ENCODE results near the gene KCNQ1OT1. TPM values are rescaled to one million over a fixed set of nuclear protein-coding genes. Genes with fewer than 3 reads are reported as not detected.

Gene KCNQ1OT1
- total and polyA plus RNA-seq, 9 of the 15 experiments (the other 6 are each of a cell fraction or from before 2014, with no cell fraction given): 0.04 to 2.3 (median 0.74) TPM

GRCh38 chr11:2703363-2704141 lies 3.8 kb upstream of the KCNQ1OT1 start (continued):
- TF ChIP-seq TFAP4 (CRISPR knock-in tag; IDR thresholded peaks at IDR 0.05; ENCODE audit: borderline replicate concordance) (peak; percentile 21; the same call in 1 of the 2 replicates), GTF2A2 (tag; IDR thresholded peaks at IDR 0.05) (no peak), HNRNPH1 (optimal IDR thresholded peaks at IDR 0.05; ENCODE audit: low read depth, low read length) (no peak), BACH1 (tag; IDR thresholded peaks at IDR 0.05) (no peak), ATF3 (IDR thresholded peaks at IDR 0.05) (no peak), ATF3 (CRISPR knock-in tag; conservative IDR thresholded peaks at IDR 0.05) (no peak), SMARCA5 (IDR thresholded peaks at IDR 0.05) (no peak), ZFX (CRISPR knock-in tag; IDR thresholded peaks at IDR 0.05) (peak; percentile 32), FIP1L1 (IDR thresholded peaks at IDR 0.05; ENCODE audit: low read depth, low read length, poor library complexity, severe bottlenecking) (no peak), ZNF740 (CRISPR knock-in tag; IDR thresholded peaks at IDR 0.05) (0 out of 2 replicates have a peak, but pooled peaks have one; percentile 24), ZNF740 (tag; IDR thresholded peaks at IDR 0.05) (no peak), MAX (CRISPR knock-in tag; IDR thresholded peaks at IDR 0.05) (peak; percentile 78), RBM39 (optimal IDR thresholded peaks at IDR 0.05; ENCODE audit: low read depth, low read length) (no peak), EP400 (IDR thresholded peaks at IDR 0.05) (no peak), CHD2 (IDR thresholded peaks at IDR 0.05; ENCODE audit: low read depth, low read length) (no peak), PBX2 (CRISPR knock-in tag; IDR thresholded peaks at IDR 0.05; ENCODE audit: low read depth) (no peak), PBX2 (tag; conservative IDR thresholded peaks at IDR 0.05; ENCODE audit: low read depth) (no peak), THRB (CRISPR knock-in tag; conservative IDR thresholded peaks at IDR 0.05) (no peak)
